Thoracic aorta (tissue), 2 donors: Measurements from ENCODE around the gene LAMC3. TPM values are rescaled to one million over a fixed set of nuclear protein-coding genes. Genes with fewer than 3 reads are reported as not detected.

Experiments
- ATAC-seq: fragments of 150-250 bp; one replicate; pipeline ENCODE4 v1.8.0; 2017; ENCODE audit warnings: low read depth; ENCODE audit not compliant: insufficient number of reproducible peaks, low FRiP score
- DNase-seq: peaks from one replicate; pipeline ENCODE4 v3.0.0-alpha.2; 2020; ENCODE audit warnings: low spot score
- H3K27ac ChIP-seq, 2 donors: fragments of 200-600 bp; sonication (generic); 1 replicate in 1 of 2; 2 replicates in 1 of 2; pipeline ENCODE4 v1.5.1; 2016; ENCODE audit warnings: mild to moderate bottlenecking in 2 of 2, moderate library complexity in 2 of 2
- H3K27me3 ChIP-seq: fragments of 200-600 bp; sonication (generic); replicated peaks from 2 replicates; pipeline ENCODE4 v1.6.0; 2016; ENCODE audit warnings: mild to moderate bottlenecking; ENCODE audit not compliant: insufficient read depth
- H3K36me3 ChIP-seq: fragments of 200-600 bp; sonication (generic); one replicate; pipeline ENCODE4 v1.5.1; 2016
- H3K4me1 ChIP-seq, 2 donors: fragments of 200-600 bp; sonication (generic); 1 replicate in 1 of 2; 2 replicates in 1 of 2; pipeline versions ENCODE4 v1.5.1 to v1.6.0; 2016; ENCODE audit warnings: low read depth in 2 of 2, mild to moderate bottlenecking in 1 of 2; ENCODE audit not compliant: control insufficient read depth in 1 of 2
- H3K4me3 ChIP-seq: fragments of 200-600 bp; sonication (generic); 2 replicates; pipeline ENCODE4 v1.5.1; 2016; ENCODE audit warnings: mild to moderate bottlenecking
- H3K9me3 ChIP-seq: fragments of 200-600 bp; sonication (generic); 2 replicates; pipeline ENCODE4 v1.5.1; 2016
- CTCF ChIP-seq: fragments of 200-600 bp; sonication (generic); IDR thresholded peaks from one replicate; pipeline ENCODE4 v1.5.1; 2019; ENCODE audit warnings: antibody characterized with exemption
- total RNA-seq, 2 donors: library from RNA; depleted of rRNA; stranded (reverse); fragments of >200 nt; gene quantifications; one replicate each; pipeline versions ENCODE4 v1.1.0 to v1.2.3, GENCODE V29; 2016

The LAMC3 gene
- total RNA-seq, 2 donors from 2014 or later, result 0.54 to 2.8 TPM

- Histone ChIP-seq H3K27ac (no peak overlapping the region), H3K4me3 (no peak overlapping the region), H3K9me3 (no peaks in the 10 kb centered on the region), H3K36me3 (no peaks in the 10 kb centered on the region), H3K4me1 (no peaks in the 10 kb centered on the region), H3K27me3 (no peaks in the 10 kb centered on the region)
- no peak for TF ChIP-seq CTCF
- ATAC-seq (no peak), DNase-seq (no peak)
These were observed 19.4 kb downstream of the LAMC3 start for GRCh38 chr9:131028221-131028884.

- no peaks in the 10 kb centered on the region for H3K4me1 ChIP-seq
- no peak for TF ChIP-seq CTCF
- H3K27me3 ChIP-seq, result no peaks in the 10 kb centered on the region
- H3K4me3 ChIP-seq, result no peak overlapping the region
- H3K27ac ChIP-seq, result no peak overlapping the region
- DNase-seq (no peak), ATAC-seq (no peak)
- H3K36me3 ChIP-seq, result no peaks in the 10 kb centered on the region
- no peaks in the 10 kb centered on the region for H3K9me3 ChIP-seq
These were observed 20.1 kb downstream of the LAMC3 start for GRCh38 chr9:131028931-131029573.

- no peak for TF ChIP-seq CTCF
- Histone ChIP-seq H3K27me3 (no peaks in the 10 kb centered on the region), H3K4me1 (no peaks in the 10 kb centered on the region), H3K36me3 (no peaks in the 10 kb centered on the region), H3K4me3 (no peak overlapping the region), H3K27ac (no peak overlapping the region), H3K9me3 (no peaks in the 10 kb centered on the region)
- DNase-seq (no peak), ATAC-seq (no peak)
These were observed 20.6 kb downstream of the LAMC3 start for GRCh38 chr9:131029574-131029952.

- Histone ChIP-seq H3K27ac (no peak overlapping the region), H3K27me3 (no peaks in the 10 kb centered on the region), H3K36me3 (no peaks in the 10 kb centered on the region), H3K4me1 (no peaks in the 10 kb centered on the region), H3K9me3 (no peaks in the 10 kb centered on the region), H3K4me3 (no peak overlapping the region)
- ATAC-seq (no peak), DNase-seq (no peak)
- no peak for TF ChIP-seq CTCF
These were observed 21.4 kb downstream of the LAMC3 start for GRCh38 chr9:131030239-131031004.

- TF ChIP-seq CTCF, result no peak
- H3K4me1 ChIP-seq, result no peaks in the 10 kb centered on the region
- DNase-seq (no peak), ATAC-seq (no peak)
- no peaks in the 10 kb centered on the region for H3K36me3 ChIP-seq
- H3K4me3 ChIP-seq, result no peak overlapping the region
- H3K9me3 ChIP-seq, result no peaks in the 10 kb centered on the region
- no peaks in the 10 kb centered on the region for H3K27me3 ChIP-seq
- H3K27ac ChIP-seq, result no peak overlapping the region
These were observed 22.1 kb downstream of the LAMC3 start for GRCh38 chr9:131031005-131031641.
